ENCODE results near the gene INPP5A.

DNA sequence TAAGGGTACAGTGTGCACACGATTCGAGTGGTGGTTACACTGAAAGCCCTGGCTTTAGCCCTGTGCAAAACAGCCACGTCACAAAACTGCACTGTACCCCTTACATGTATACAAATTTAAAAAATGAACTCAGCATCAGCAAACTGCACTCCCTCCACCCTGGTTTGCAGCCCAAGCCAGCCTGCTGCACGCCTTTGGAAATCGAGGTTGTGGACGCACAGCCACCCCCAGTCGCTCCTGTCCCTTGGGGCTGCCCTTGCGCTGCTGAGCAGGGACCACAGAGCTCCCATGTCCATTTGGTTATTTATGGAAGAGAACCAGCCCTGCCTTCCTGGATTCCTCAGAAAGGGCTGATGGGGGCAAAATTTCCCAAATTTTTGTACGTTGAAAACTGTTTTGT, 98.8 kb downstream of the INPP5A start:
- TF ChIP-seq, protein P1, sequence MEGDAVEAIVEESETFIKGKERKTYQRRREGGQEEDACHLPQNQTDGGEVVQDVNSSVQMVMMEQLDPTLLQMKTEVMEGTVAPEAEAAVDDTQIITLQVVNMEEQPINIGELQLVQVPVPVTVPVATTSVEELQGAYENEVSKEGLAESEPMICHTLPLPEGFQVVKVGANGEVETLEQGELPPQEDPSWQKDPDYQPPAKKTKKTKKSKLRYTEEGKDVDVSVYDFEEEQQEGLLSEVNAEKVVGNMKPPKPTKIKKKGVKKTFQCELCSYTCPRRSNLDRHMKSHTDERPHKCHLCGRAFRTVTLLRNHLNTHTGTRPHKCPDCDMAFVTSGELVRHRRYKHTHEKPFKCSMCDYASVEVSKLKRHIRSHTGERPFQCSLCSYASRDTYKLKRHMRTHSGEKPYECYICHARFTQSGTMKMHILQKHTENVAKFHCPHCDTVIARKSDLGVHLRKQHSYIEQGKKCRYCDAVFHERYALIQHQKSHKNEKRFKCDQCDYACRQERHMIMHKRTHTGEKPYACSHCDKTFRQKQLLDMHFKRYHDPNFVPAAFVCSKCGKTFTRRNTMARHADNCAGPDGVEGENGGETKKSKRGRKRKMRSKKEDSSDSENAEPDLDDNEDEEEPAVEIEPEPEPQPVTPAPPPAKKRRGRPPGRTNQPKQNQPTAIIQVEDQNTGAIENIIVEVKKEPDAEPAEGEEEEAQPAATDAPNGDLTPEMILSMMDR (IDR thresholded peaks at IDR 0.05), result no peak
- TF ChIP-seq POLR2A (IDR thresholded peaks at IDR 0.05), result no peak
